Muscle layer of colon (tissue), 2 donors: ENCODE measurements around the gene CAPNS1.
"Not testable (repeated sequence)": the region's sequence is repeated elsewhere in the genome, so short reads cannot be mapped to it uniquely, and the experiment has no call there.

Experiments
- H3K27ac ChIP-seq: one replicate; pipeline ENCODE4 v1.7.0; 2013; ENCODE audit warnings: low read depth, mild to moderate bottlenecking, low read length, moderate library complexity
- H3K27me3 ChIP-seq, 2 donors: one replicate each; pipeline ENCODE4 v1.7.0; 2013; ENCODE audit warnings: low read length in 2 of 2, mild to moderate bottlenecking in 2 of 2; ENCODE audit not compliant: insufficient read depth in 2 of 2, control insufficient read depth in 1 of 2
- H3K36me3 ChIP-seq: one replicate; pipeline ENCODE4 v1.7.0; 2013; ENCODE audit warnings: mild to moderate bottlenecking, low read length; ENCODE audit not compliant: insufficient read depth
- H3K4me1 ChIP-seq: one replicate; pipeline ENCODE4 v1.7.0; 2013; ENCODE audit warnings: mild to moderate bottlenecking, low read length; ENCODE audit not compliant: insufficient read depth
- H3K4me3 ChIP-seq, 2 donors: one replicate each; pipeline ENCODE4 v1.7.0; 2013; ENCODE audit warnings: low read length in 2 of 2, low read depth in 1 of 2, mild to moderate bottlenecking in 1 of 2, moderate library complexity in 1 of 2
- H3K9ac ChIP-seq: one replicate; pipeline ENCODE4 v1.7.0; 2013; ENCODE audit warnings: low read length
- H3K9me3 ChIP-seq: one replicate; pipeline ENCODE4 v1.7.0; 2013; ENCODE audit warnings: mild to moderate bottlenecking, low read length
- donor health status: abdominal sarcoma.
- donor health status: Adenocarcinoma of cecum.

The CAPNS1 gene

DNA sequence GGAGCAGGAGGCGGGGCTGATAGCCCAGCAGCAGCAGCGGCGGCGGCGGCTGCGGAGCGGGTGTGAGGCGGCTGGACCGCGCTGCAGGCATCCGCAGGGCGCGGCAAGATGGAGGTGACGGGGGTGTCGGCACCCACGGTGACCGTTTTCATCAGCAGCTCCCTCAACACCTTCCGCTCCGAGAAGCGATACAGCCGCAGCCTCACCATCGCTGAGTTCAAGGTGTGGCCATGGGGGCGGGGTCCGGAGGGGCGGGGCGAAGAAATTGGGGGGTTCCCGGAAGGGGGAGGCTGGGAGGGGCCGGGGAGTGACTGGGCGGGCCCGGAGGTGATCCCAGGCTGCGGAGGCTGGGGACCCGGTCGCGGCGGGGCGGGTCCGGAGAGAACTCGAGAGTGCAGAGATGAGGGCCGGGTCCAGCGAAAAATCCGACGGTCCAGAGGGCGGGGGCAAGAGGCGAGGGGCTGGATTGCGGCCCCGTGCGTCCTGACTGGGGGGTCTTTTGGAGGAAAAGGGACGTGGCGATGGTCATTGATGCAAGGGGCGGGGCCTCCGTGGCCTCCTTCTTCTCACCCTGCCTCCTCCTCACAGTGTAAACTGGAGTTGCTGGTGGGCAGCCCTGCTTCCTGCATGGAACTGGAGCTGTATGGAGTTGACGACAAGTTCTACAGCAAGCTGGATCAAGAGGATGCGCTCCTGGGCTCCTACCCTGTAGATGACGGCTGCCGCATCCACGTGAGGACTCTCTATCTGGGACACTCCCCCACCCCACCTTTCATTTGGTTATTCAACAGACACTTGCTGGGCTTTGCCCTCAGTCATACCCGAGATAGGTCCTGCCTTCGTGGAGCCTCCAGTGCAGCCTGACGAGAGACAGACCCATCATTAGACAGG, 24.2 kb upstream of the CAPNS1 start, which contains the start of gene TBCB:
TBCB (plus strand) TSS at position 16 of the 891 bp plus-strand sequence; CDS start at position 109, 93 bp downstream.
- Histone ChIP-seq H3K9ac (peak within 1 kb of the TSS; percentile 79), H3K27ac (peak within 1 kb of the TSS; percentile 82), H3K27me3 (no peaks in the 10 kb centered on the region), H3K36me3 (peaks cover 33% of the 10 kb centered on the region), H3K4me3 (peak within 1 kb of the TSS; percentile 70 to 98), H3K9me3 (no peaks in the 10 kb centered on the region), H3K4me1 (peaks cover 20% of the 10 kb centered on the region)

DNA sequence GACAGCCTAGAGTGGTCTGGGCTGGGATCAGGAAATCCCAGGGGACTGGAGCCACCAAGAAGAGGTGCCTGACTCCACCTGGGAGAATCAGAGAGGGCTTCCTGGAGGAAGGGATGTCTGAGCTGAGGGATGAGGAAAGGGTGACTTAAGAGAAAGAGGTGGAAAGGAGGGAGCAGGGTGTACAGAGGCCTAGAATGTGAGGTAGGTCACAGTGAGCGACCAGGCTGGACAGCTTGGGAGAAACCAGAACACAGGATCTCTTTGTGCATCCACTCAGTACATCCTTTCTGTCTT, 23.6 kb upstream of the CAPNS1 start:
- H3K9ac ChIP-seq, result no peak overlapping the region
- no peaks in the 10 kb centered on the region for H3K27me3 ChIP-seq
- peaks cover 34% of the 10 kb centered on the region for H3K36me3 ChIP-seq
- H3K4me1 ChIP-seq, result peaks cover 20% of the 10 kb centered on the region
- peak overlapping the region; percentile 71 for H3K27ac ChIP-seq
- no peaks in the 10 kb centered on the region for H3K9me3 ChIP-seq
- peak overlapping the region; percentile 68 to 98 for H3K4me3 ChIP-seq

DNA sequence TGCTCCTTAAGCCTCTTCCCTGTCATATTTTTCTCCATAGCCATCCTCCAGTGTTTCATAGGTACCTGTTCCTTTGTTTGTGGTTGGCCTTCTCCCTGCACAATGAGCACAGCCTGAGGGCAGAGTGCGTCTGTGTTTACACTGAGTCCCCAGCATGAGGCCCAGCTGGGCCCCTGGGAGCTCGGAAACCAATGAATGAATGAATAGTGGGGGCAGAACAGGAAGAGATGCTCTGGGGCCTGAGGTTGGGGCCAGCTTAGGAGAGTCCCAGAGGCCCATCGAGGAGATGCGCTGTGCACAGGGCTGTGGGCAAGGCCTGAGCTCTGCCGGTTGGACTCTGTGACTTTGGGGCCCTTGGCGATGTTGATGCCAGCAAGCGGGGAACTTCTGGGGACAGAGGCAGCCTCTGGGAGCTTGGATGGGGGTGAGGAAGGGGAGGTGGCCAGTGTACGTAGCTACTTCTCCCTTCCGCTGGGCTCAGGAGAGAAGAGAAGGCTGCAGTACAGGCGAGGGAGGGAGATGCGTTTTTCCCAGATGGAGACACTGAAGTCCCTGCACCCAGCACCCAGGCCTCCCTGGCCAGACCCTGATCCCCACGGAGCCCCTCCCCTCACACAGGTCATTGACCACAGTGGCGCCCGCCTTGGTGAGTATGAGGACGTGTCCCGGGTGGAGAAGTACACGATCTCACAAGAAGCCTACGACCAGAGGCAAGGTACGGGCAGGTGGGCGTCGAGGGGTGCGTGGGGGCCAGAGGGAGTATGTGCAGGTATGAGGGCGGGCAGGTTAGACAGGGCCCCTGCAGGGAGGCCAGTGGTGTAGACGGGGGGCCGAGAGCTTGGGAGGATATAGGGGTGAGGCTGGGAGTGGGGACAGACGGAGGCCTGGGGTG, 19.5 kb upstream of the CAPNS1 start:
- H3K36me3 ChIP-seq, result peaks cover 39% of the 10 kb centered on the region
- peaks cover 14% of the 10 kb centered on the region for H3K4me1 ChIP-seq
- H3K9ac ChIP-seq, result no peak overlapping the region
- H3K27ac ChIP-seq, result no peak overlapping the region
- H3K4me3 ChIP-seq, result no peak overlapping the region
- no peaks in the 10 kb centered on the region for H3K27me3 ChIP-seq
- no peaks in the 10 kb centered on the region for H3K9me3 ChIP-seq

DNA sequence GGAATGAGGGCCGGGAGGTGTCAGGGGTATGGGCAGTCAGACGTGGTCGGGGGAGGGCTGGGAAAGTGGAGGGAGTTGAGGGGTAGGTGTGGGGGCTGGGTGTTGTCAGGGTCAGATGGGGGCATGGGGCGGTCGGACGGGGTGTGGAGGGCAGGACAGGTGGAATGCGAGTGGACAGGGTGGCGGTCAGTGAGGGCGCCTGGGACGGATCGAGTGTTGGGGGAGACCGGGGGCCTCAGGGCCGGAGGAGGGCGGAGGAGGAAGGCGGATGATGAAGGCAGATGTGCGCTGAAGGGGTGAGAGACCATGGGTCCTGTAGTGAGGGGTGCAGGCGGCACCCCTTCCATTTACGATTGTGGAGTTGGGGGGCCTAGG, 18.9 kb upstream of the CAPNS1 start:
- H3K27me3 ChIP-seq, result no peaks in the 10 kb centered on the region
- H3K27ac ChIP-seq, result no peak overlapping the region
- no peaks in the 10 kb centered on the region for H3K9me3 ChIP-seq
- H3K36me3 ChIP-seq, result peaks cover 45% of the 10 kb centered on the region
- H3K9ac ChIP-seq, result no peak overlapping the region
- no peak overlapping the region for H3K4me3 ChIP-seq
- H3K4me1 ChIP-seq, result peaks cover 13% of the 10 kb centered on the region

DNA sequence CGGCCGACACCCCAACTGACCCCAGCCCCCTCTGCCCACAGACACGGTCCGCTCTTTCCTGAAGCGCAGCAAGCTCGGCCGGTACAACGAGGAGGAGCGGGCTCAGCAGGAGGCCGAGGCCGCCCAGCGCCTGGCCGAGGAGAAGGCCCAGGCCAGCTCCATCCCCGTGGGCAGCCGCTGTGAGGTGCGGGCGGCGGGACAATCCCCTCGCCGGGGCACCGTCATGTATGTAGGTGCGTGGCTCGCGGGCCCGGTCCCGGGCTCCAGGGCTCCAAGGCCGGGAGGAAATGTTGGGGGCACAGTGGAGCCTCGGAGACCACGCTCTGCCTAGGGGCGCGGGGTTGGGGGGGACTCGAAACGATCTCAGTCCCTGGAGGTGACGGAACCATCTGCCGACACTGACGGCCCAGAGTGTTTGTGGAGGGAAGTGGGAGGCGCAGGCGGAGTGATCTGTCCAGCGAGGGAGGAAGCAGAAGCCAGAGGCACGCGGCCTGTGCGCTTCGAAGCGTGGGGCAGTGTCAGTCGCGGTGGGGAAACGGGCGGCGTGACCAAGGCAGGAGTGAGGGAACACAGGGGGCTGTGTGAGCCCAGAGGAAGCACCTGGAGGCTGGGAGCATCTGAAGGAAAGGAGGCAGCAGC, 18.3 kb upstream of the CAPNS1 start:
- Histone ChIP-seq H3K4me1 (peaks cover 6% of the 10 kb centered on the region), H3K4me3 (no peak overlapping the region), H3K36me3 (peaks cover 45% of the 10 kb centered on the region), H3K27me3 (no peaks in the 10 kb centered on the region), H3K27ac (no peak overlapping the region), H3K9ac (no peak overlapping the region), H3K9me3 (no peaks in the 10 kb centered on the region)

DNA sequence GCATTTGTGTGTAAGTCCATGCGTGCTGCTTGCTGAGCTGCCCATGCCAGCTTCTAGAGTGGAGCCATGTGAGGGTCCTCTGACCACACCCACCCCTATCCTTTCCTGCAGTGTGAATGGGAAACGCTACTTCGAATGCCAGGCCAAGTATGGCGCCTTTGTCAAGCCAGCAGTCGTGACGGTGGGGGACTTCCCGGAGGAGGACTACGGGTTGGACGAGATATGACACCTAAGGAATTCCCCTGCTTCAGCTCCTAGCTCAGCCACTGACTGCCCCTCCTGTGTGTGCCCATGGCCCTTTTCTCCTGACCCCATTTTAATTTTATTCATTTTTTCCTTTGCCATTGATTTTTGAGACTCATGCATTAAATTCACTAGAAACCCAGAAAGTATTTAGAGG, 14.3 kb upstream of the CAPNS1 start:
- Histone ChIP-seq H3K27ac (no peak overlapping the region), H3K9ac (no peak overlapping the region), H3K4me3 (no peak overlapping the region), H3K27me3 (no peaks in the 10 kb centered on the region), H3K9me3 (no peaks in the 10 kb centered on the region), H3K4me1 (peaks cover 7% of the 10 kb centered on the region), H3K36me3 (peaks cover 22% of the 10 kb centered on the region)

DNA sequence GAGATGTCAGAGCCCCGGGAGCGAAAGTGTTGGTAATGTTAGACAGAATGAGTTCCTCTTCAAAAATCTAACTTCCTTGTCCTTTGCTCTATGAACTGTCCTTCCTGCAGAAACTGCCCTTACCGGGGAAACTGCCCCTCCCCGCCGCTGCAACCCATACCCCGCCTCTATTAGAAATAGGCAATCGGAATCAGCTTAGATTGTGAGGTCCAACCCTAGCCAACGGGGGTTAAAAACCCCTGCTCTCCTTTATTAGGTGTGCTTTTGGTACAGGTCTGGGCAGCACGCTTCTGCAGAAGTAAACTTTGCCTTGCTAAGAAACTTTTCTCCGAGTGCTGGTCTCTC, 11.5 kb upstream of the CAPNS1 start:
- Histone ChIP-seq H3K27me3 (no peaks in the 10 kb centered on the region), H3K27ac (peak overlapping the region; percentile 98), H3K36me3 (peaks cover 20% of the 10 kb centered on the region), H3K9ac (peak overlapping the region; percentile 77), H3K4me1 (peaks cover 7% of the 10 kb centered on the region), H3K9me3 (no peaks in the 10 kb centered on the region), H3K4me3 (peak overlapping the region; percentile 7 to 67)

DNA sequence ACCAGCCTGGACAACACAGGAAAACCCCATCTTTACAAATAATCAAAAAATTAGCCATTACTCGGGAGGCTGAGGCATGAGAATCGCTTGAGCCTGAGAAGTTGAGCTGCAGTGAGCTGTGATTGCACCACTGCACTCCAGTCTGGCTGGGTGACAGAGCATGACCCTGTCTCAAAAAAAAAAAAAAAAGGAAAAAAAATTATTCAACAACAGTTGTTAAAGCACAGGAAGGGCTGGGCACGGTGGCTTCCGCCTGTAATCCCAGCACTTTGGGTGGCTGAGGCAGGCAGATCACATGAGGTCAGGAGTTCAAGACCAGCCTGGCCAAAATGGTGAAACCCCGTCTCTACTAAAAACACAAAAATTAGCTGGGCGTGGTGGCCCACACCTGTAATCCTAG, 8.6 kb upstream of the CAPNS1 start:
- H3K27ac ChIP-seq, H3K9ac ChIP-seq, H3K4me3 ChIP-seq, H3K4me1 ChIP-seq, H3K27me3 ChIP-seq, H3K9me3 ChIP-seq, H3K36me3 ChIP-seq: not testable (repeated sequence)

DNA sequence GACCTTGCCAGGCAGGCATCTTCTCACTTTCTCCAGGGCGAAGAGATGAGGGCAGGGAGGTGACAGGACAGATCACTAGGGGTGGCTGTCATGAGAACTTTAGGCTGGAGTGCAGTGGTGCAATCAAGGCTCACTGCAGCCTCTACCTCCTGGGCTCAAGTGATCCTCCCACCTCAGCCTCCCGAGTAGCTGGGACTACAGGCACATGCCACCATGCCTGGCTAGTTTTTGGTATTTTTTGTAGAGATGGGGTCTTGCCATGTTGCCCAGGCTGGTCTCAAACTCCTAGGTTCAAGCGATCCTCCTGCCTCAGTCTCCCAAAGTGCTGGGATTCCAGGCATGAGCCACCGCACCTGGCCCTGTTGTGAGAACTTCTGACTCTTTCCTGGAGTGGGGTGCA, 5.0 kb upstream of the CAPNS1 start:
- H3K4me3 ChIP-seq, H3K27me3 ChIP-seq, H3K36me3 ChIP-seq, H3K27ac ChIP-seq, H3K9ac ChIP-seq, H3K9me3 ChIP-seq: not testable (repeated sequence)
- H3K4me1 ChIP-seq, result peaks cover 11% of the 10 kb centered on the region

DNA sequence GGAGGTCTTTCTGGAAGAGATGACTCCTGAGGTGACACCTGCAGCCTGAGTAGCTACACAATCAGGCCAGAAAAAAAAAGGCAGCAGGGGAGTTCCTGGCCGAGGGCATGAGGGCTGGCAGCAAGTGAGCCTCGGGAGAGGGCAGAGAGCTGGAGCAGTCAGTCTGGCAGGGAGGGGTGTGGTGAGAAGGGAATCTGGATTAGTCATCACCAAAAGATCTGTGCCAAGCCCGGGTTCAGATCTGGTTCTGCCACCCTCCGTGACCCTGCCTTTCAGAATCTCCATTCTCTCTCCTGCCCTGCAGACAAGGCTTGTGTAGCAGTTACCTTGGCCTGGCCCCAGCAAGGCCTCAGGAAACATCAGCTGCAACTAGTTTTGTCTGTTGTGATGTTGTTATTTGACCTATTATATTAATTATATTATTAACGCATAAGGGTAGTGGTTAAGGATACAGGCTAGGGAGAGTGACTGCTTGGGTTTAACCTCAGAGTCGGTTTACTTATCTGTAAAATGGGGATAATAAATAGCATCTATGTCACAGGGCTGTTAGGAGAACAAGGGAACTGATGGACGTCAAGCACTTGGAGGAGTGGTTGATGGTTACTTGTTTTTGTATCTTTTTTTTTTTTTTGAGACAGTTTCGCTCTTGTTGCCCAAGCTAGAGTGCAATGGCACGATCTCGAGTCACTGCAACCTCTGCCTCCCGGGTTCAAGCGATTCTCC, 2.7 kb upstream of the CAPNS1 start:
- peak overlapping the region; percentile 24 for H3K27ac ChIP-seq
- no peaks in the 10 kb centered on the region for H3K9me3 ChIP-seq
- H3K4me1 ChIP-seq, result peaks cover 21% of the 10 kb centered on the region
- H3K27me3 ChIP-seq, result no peaks in the 10 kb centered on the region
- H3K36me3 ChIP-seq, result peaks cover 5% of the 10 kb centered on the region
- no peak overlapping the region for H3K9ac ChIP-seq
- H3K4me3 ChIP-seq, result no peak overlapping the region

DNA sequence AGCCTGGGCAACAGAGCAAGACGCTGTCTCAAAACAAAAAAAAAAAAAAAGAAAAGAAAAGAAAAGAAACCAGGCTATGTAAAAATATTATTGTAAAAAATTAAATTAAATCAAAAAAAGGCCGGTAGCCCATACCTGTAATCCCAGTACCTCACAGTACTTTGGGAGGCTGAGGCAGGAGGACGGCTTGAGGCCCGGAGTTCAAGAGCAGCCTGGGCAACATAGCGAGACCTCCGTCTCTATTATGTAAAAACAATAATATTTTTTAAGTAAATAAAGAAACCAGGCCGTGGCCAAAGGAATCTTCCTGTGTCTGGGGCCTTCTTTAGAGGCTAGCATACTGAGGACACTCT, 770 bp upstream of the CAPNS1 start:
- H3K27ac ChIP-seq, result peak overlapping the region; percentile 100
- H3K36me3 ChIP-seq, result peaks cover 17% of the 10 kb centered on the region
- peaks cover 22% of the 10 kb centered on the region for H3K4me1 ChIP-seq

More for the DNA sequence above, 770 bp upstream of the CAPNS1 start:
- Histone ChIP-seq H3K9me3 (no peaks in the 10 kb centered on the region), H3K4me3 (peak overlapping the region in 1 of 2 donors; percentile 96), H3K27me3 (no peaks in the 10 kb centered on the region), H3K9ac (peak overlapping the region; percentile 84)
